GM18502 (cell line): Measurements from ENCODE around the gene TCTN2.

ENCODE experiments used
- ATAC-seq: cut with Tn5 transposase; IDR thresholded peaks from one replicate; pipeline ENCODE4 v1.9.1; 2021; ENCODE audit warnings: mild to moderate bottlenecking; ENCODE audit not compliant: unreplicated experiment, poor library complexity

TCTN2 gene

GRCh38 chr12:123670882-123671728, at the start of gene TCTN2:
TSS of gene TCTN2 (plus strand) at chr12:123671113. CDS start at chr12:123671241, 128 bp downstream.
- peak; percentile 99 for ATAC-seq

DNA sequence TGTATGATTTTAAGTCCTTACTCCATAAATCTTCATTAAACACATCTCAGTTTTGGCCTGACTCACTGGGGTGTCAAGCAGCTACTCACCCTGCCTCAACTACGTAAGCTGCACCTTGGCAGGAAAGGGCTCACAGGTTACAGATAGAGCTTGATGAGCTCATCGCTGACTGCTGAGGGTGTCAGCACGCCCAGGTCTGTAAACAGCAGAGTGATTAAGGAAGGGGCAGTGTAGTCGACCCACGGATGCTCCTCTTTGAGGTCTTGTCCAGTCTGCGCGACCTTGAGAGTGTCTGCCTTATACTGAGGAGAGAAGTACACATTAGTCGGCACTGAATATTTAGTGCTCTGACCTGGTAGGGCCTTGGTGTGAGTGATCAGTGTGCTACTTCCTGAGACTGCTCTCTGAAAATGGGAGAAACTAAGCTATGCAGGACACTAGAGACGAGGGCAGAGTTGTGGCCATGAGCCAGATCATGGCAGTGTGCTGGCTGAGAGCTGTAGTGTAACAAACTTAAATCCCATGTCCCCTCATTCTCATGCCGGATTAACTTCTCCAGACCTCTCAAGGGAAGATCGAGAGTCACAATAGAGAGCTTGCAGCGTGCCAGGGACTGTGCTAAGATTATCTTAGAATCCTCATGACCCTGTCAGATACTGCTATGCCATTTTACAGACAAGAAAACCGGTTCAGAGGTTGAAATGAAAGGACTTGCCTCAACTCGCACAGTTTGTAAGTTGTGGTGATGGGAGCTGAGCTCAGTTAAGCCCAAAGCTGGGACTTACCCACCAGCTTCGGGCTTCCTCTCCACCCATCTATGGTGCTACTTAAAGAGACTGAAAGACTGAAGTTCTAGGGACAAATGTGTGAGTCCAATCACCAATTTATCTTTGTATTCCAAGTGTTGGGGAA, 49.0 kb upstream of the TCTN2 start:
- ATAC-seq = no peak

- peak; percentile 98 for ATAC-seq
These were observed 37.4 kb upstream of the TCTN2 start, which contains the start of the genes EIF2B1 and GTF2H3 for GRCh38 chr12:123633379-123634141. TSS of gene EIF2B1 (minus strand) at chr12:123633686. CDS start at chr12:123633557, 129 bp downstream. TSS of gene GTF2H3 (plus strand) at chr12:123633829. CDS start at chr12:123633860, 31 bp downstream.

- ATAC-seq = peak; percentile 2
These were observed 36.8 kb upstream of the TCTN2 start for GRCh38 chr12:123634142-123634561.

GRCh38 chr12:123643911-123644310, 27.0 kb upstream of the TCTN2 start:
- no peak for ATAC-seq

DNA sequence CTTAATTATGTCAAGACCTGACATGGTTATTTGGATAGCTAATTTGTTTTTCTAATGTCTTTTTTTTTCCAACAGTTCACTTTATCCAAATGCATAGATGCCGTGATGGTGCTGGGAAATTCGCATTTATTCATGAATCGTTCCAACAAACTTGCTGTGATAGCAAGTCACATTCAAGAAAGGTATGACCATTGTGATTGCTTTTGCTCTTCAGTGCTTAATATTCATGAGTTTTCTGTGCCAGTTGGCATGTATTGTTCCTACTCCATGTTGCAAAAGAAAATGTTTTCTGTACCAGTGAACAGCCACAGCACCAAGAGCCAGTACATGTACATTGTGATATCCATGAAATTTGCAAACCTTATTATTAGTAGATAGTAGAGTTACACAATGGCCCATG, 25.5 kb upstream of the TCTN2 start:
- no peak for ATAC-seq

DNA sequence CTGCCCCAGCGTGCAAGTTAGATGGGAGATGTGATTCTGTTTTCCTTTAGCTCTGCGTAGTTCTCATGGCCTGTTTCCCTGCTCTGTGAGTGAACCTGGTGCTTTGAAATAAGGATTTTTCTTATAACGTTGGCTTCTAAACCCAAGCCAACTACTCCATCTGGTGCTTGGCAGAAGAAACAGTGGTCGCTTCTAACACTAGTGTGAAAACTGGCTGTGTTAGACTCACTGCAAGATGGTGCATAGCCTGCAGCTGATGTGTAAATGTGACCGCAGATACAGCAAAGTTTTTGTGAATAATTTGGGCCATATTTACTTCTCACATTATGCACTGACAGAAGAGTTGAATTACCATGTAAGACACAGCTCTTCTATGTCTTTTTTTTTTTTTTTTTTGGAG, 25.0 kb upstream of the TCTN2 start:
- ATAC-seq = no peak

DNA sequence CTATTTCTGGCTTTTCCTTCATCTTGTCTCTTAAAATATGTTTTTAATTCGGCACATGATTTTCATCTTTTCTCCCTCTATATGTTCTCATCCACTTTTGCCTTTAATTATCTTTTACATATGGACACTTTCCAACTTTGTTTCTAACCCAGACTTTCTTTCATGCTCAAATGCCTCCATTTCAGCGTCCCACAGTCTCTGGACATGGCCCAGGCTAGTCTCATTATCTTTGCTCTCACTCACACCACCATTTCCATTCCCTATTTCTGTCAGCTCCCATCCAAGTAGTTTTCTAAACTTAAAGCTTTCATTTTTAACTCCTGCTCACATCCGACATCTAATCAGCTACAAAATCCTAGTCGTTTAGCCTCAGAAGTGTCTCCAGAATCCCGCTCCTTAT, 22.5 kb upstream of the TCTN2 start:
- ATAC-seq = no peak

- ATAC-seq = no peak
These were observed 16.7 kb upstream of the TCTN2 start for GRCh38 chr12:123654129-123654701.

GRCh38 chr12:123655420-123655819, 15.5 kb upstream of the TCTN2 start:
- ATAC-seq = peak; percentile 82

DNA sequence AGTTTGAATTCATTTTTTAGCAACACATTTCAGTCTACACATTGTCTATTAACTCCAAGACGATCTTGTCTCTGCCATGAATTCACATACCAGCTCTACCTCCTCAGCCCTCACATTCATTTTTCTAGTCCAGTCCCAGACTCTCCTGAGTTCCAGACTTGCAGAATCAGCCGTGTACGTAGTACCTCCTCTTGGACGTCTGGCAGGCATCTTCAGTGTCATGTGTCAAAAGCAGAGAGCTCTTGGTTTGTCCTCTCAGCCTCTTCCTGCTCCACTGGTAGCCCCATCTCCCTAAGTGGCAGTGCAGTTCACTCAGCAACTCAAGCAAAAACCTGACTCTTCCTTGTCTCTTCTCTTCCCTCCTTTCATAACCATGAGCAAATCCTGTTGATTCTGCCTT, 14.5 kb upstream of the TCTN2 start:
- no peak for ATAC-seq

- no peak for ATAC-seq
These were observed 13.7 kb upstream of the TCTN2 start for GRCh38 chr12:123657211-123657610.

- ATAC-seq = no peak
These were observed 10.8 kb upstream of the TCTN2 start for GRCh38 chr12:123659996-123660727.

- no peak for ATAC-seq
These were observed 3.1 kb upstream of the TCTN2 start for GRCh38 chr12:123667771-123668170.

DNA sequence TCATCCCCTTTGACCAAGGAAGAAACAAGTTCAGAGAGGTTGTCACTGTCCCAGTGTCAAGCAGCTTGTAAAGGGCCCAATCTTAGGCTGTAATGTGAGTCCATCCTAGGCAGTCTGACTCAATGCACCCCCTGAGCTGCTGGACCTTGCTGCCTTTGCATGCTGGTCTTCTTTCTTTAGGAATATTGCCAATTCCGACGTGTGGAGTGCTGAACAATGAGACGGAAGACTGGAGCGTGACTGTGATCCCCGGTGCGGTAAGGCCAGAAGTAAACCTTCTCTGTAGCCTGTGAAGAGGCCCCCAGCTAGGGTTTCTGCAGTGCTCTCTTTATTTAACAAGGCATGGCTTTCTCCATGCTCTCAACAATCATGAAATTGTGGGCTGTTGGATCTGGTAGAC, 963 bp downstream of the TCTN2 start:
- no peak for ATAC-seq

GRCh38 chr12:123675436-123675835, 4.5 kb downstream of the TCTN2 start:
- no peak for ATAC-seq

- no peak for ATAC-seq
These were observed 5.9 kb downstream of the TCTN2 start for GRCh38 chr12:123676616-123677320.

GRCh38 chr12:123678981-123679380, 8.1 kb downstream of the TCTN2 start:
- ATAC-seq = no peak

GRCh38 chr12:123681605-123682004, 10.7 kb downstream of the TCTN2 start:
- ATAC-seq = peak; percentile 61
